H1 (cell line): ENCODE data around the gene GRP. TPM values are rescaled to one million over a fixed set of nuclear protein-coding genes. Genes with fewer than 3 reads are reported as not detected.

Source experiments
- CTCF ChIA-PET: fragments of 300-600 bp; sonication (Branson Sonifier 250); formaldehyde crosslinking; loops from one replicate; lab custom pipeline; 2021; ENCODE audit not compliant: partially characterized antibody; lab: Charles Lee
- POLR2A ChIA-PET: fragments of 300-600 bp; sonication (Branson Sonifier 250); formaldehyde crosslinking; loops from one replicate; lab custom pipeline; 2021; ENCODE audit warnings: inconsistent platforms; ENCODE audit not compliant: partially characterized antibody; lab: Charles Lee
- DNase-seq, 2 experiments: peaks; one replicate each; pipeline versions ENCODE4 v3.0.0 to v3.0.0-alpha.2; 2010 to 2022; ENCODE audit warnings: low spot score in 2 of 2, low read depth in 1 of 2, mixed read lengths in 1 of 2
- FAIRE-seq: peaks from 2 replicates; lab custom pipeline; 2011; peaks lifted over from hg19 to GRCh38; lab: Jason Lieb, UNC
- H2AFZ ChIP-seq: 2 replicates; pipeline ENCODE4 v1.8.1; 2012; ENCODE audit warnings: low read length, inconsistent platforms
- H2AK5ac ChIP-seq: 2 replicates; pipeline ENCODE4 v1.6.1; 2013; ENCODE audit warnings: low read depth, low read length
- H2BK120ac ChIP-seq: replicated peaks from 2 replicates; pipeline ENCODE3; 2013; ENCODE audit warnings: low read depth, low read length, inconsistent platforms
- H2BK12ac ChIP-seq: 2 replicates; pipeline ENCODE4 v1.6.1; 2013; ENCODE audit warnings: low read depth, low read length
- H2BK15ac ChIP-seq: 2 replicates; pipeline ENCODE4 v1.6.1; 2013; ENCODE audit warnings: low read length
- H2BK20ac ChIP-seq: 2 replicates; pipeline ENCODE4 v1.6.1; 2013; ENCODE audit warnings: low read length
- H2BK5ac ChIP-seq: 2 replicates; pipeline ENCODE4 v1.6.1; 2013; ENCODE audit warnings: low read depth, low read length
- H3K14ac ChIP-seq: 2 replicates; pipeline ENCODE4 v1.6.1; 2013; ENCODE audit warnings: inconsistent platforms; ENCODE audit not compliant: insufficient read length
- H3K18ac ChIP-seq: 2 replicates; pipeline ENCODE4 v1.6.1; 2013; ENCODE audit warnings: low read length; ENCODE audit errors: extremely low read depth
- H3K23ac ChIP-seq: 2 replicates; pipeline ENCODE4 v1.6.1; 2013; ENCODE audit warnings: inconsistent platforms; ENCODE audit not compliant: insufficient read length
- H3K23me2 ChIP-seq: 2 replicates; pipeline ENCODE4 v1.6.1; 2013; ENCODE audit warnings: low read depth, low read length
- H3K27ac ChIP-seq: 2 replicates; pipeline ENCODE4 v1.6.1; 2011; ENCODE audit warnings: low read depth, low read length, inconsistent platforms
- H3K27me3 ChIP-seq, 4 experiments: replicated peaks in 1 of 4; 1 replicate in 1 of 4; 2 replicates in 3 of 4; pipeline versions ENCODE4 v1.6.1 to v1.8.1; 2011 to 2013; ENCODE audit warnings: low read length in 3 of 4, mild to moderate bottlenecking in 3 of 4, inconsistent platforms in 2 of 4, mixed read lengths in 2 of 4, moderate library complexity in 1 of 4; ENCODE audit not compliant: control insufficient read depth in 3 of 4, insufficient read depth in 3 of 4; ENCODE audit errors: extremely low read depth in 1 of 4
- H3K36me3 ChIP-seq, 4 experiments: 2 replicates each; pipeline versions ENCODE4 v1.6.1 to v1.8.1; 2011 to 2013; ENCODE audit warnings: mild to moderate bottlenecking in 4 of 4, low read length in 3 of 4, moderate library complexity in 2 of 4, control low read depth in 1 of 4, inconsistent platforms in 1 of 4; ENCODE audit not compliant: insufficient read depth in 4 of 4, control insufficient read depth in 2 of 4
- H3K4ac ChIP-seq: replicated peaks from 2 replicates; pipeline ENCODE3; 2013; ENCODE audit warnings: low read length, low read depth, mixed read lengths, inconsistent platforms; ENCODE audit not compliant: insufficient read length
- H3K4me1 ChIP-seq, 4 experiments: replicated peaks in 1 of 4; 1 replicate in 1 of 4; 2 replicates in 3 of 4; pipeline versions ENCODE4 v1.6.1 to v1.8.1; 2011 to 2013; ENCODE audit warnings: low read length in 3 of 4, inconsistent platforms in 2 of 4, mixed read lengths in 1 of 4; ENCODE audit not compliant: insufficient read depth in 4 of 4, control insufficient read depth in 3 of 4
- H3K4me2 ChIP-seq, 2 experiments: 2 replicates each; pipeline versions ENCODE4 v1.6.1 to v1.8.1; 2011 to 2013; ENCODE audit warnings: low read depth in 2 of 2, low read length in 2 of 2, control low read depth in 1 of 2, inconsistent platforms in 1 of 2, mild to moderate bottlenecking in 1 of 2; ENCODE audit not compliant: insufficient read depth in 1 of 2
- H3K4me3 ChIP-seq, 4 experiments: fragments of 200-600, 300-600 bp in 1 of 4; sonication (generic), shearing (Covaris generic), sonication (Bioruptor Twin) in 1 of 4; 2 replicates each; pipeline versions ENCODE4 v1.5.1 to v1.8.1; 2011 to 2016; ENCODE audit warnings: low read length in 4 of 4, low read depth in 3 of 4, control low read depth in 2 of 4, inconsistent platforms in 2 of 4, mild to moderate bottlenecking in 2 of 4, mixed read lengths in 1 of 4, moderate library complexity in 1 of 4; ENCODE audit not compliant: insufficient read depth in 2 of 4; ENCODE audit errors: extremely low read depth in 1 of 4
- H3K56ac ChIP-seq: replicated peaks from 2 replicates; pipeline ENCODE3; 2013; ENCODE audit warnings: low read depth, mild to moderate bottlenecking, mixed read lengths, low read length, inconsistent platforms; ENCODE audit not compliant: insufficient read length
- H3K79me1 ChIP-seq: 2 replicates; pipeline ENCODE4 v1.6.1; 2013; ENCODE audit warnings: low read depth, low read length, control low read depth
- H3K79me2 ChIP-seq, 2 experiments: 2 replicates each; pipeline versions ENCODE4 v1.6.1 to v1.8.1; 2012 to 2013; ENCODE audit warnings: low read length in 2 of 2, mild to moderate bottlenecking in 2 of 2, inconsistent platforms in 1 of 2; ENCODE audit not compliant: insufficient read depth in 2 of 2, control insufficient read depth in 1 of 2
- H3K9ac ChIP-seq, 4 experiments: replicated peaks in 1 of 4; 1 replicate in 1 of 4; 2 replicates in 3 of 4; pipeline versions ENCODE4 v1.6.1 to v1.8.1; 2011 to 2013; ENCODE audit warnings: low read depth in 3 of 4, low read length in 3 of 4, control low read depth in 2 of 4, mild to moderate bottlenecking in 2 of 4, moderate library complexity in 2 of 4, inconsistent platforms in 1 of 4; ENCODE audit errors: extremely low read depth in 1 of 4
- H3K9me3 ChIP-seq, 2 experiments: 2 replicates each; pipeline versions ENCODE4 v1.6.1 to v1.8.1; 2012 to 2013; ENCODE audit warnings: mild to moderate bottlenecking in 2 of 2, moderate library complexity in 2 of 2, control low read depth in 1 of 2, inconsistent platforms in 1 of 2, low read depth in 1 of 2, low read length in 1 of 2, mixed read lengths in 1 of 2; ENCODE audit not compliant: insufficient read depth in 2 of 2
- H4K20me1 ChIP-seq, 2 experiments: replicated peaks in 1 of 2; 2 replicates each; pipeline versions ENCODE3 to v1.8.1; 2011 to 2013; ENCODE audit warnings: inconsistent platforms in 2 of 2, low read length in 2 of 2, mild to moderate bottlenecking in 1 of 2; ENCODE audit not compliant: insufficient read depth in 2 of 2, control insufficient read depth in 1 of 2
- H4K5ac ChIP-seq: 2 replicates; pipeline ENCODE4 v1.6.1; 2013; ENCODE audit warnings: low read length, low read depth, mixed read lengths, inconsistent platforms; ENCODE audit not compliant: insufficient read length
- H4K8ac ChIP-seq: 2 replicates; pipeline ENCODE4 v1.8.0; 2013; ENCODE audit warnings: mild to moderate bottlenecking, moderate library complexity, low read length, inconsistent platforms; ENCODE audit not compliant: insufficient read depth; ENCODE audit errors: extremely low read depth
- H4K91ac ChIP-seq: replicated peaks from 2 replicates; pipeline ENCODE3; 2013; ENCODE audit warnings: low read length, mixed read lengths, inconsistent platforms; ENCODE audit not compliant: insufficient read length
- BACH1 ChIP-seq: IDR thresholded peaks from 2 replicates; pipeline ENCODE4 v1.6.1; 2012; ENCODE audit warnings: low read length, improper control_type of control experiment
- KDM1A ChIP-seq: fragments of 200-600, 300-600 bp; sonication (generic); IDR thresholded peaks from 2 replicates; pipeline ENCODE4 v1.7.1; 2016; ENCODE audit warnings: mild to moderate bottlenecking, low read length, borderline replicate concordance
- NRF1 ChIP-seq: IDR thresholded peaks from 2 replicates; pipeline ENCODE4 v1.6.1; 2011; ENCODE audit warnings: mild to moderate bottlenecking, low read depth, low read length, improper control_type of control experiment
- RBBP5 ChIP-seq: IDR thresholded peaks from 2 replicates; pipeline ENCODE4 v1.7.1; 2012; ENCODE audit warnings: low read depth, mild to moderate bottlenecking, inconsistent platforms, low read length, moderate library complexity, borderline replicate concordance
- RFX5 ChIP-seq: IDR thresholded peaks from 2 replicates; pipeline ENCODE4 v1.6.1; 2011; ENCODE audit warnings: low read depth, low read length, improper control_type of control experiment, borderline replicate concordance
- TAF7 ChIP-seq: optimal IDR thresholded peaks from 2 replicates; pipeline ENCODE3; 2011; ENCODE audit warnings: low read depth, mild to moderate bottlenecking, inconsistent platforms, low read length, moderate library complexity, borderline replicate concordance
- TCF12 ChIP-seq: IDR thresholded peaks from 2 replicates; pipeline ENCODE4 v1.6.1; 2011; ENCODE audit warnings: low read depth, mild to moderate bottlenecking, low read length
- WGBS, 2 experiments: shearing (Covaris generic) in 1 of 2; methylation state at CpG; one replicate each; pipeline versions ENCODE4 v1.1.6 to v1.1.7; 2013 to 2015; ENCODE audit warnings: low lambda C conversion rate in 2 of 2, mixed read lengths in 2 of 2, inconsistent platforms in 1 of 2, low coverage in 1 of 2, missing lambda C conversion rate in 1 of 2; ENCODE audit not compliant: insufficient replicate concordance in 2 of 2, insufficient coverage in 1 of 2, insufficient read length in 1 of 2; ENCODE audit errors: extremely low coverage in 1 of 2, missing lambda C conversion rate in 1 of 2; 5-methylcytosine and 5-hydroxymethylcytosine counted together
- polyA plus RNA-seq, 7 experiments: library from polyadenylated mRNA; depleted of rRNA in 3 of 7; stranded (reverse) in 5 of 7; unstranded in 2 of 7; fragments of >200 nt in 5 of 7; fragments of 200-250 nt in 2 of 7; gene quantifications; 1 replicate in 5 of 7; 2 replicates in 1 of 7; 4 replicates in 1 of 7; pipeline versions ENCODE4 v1.2.1 to v1.2.3, GENCODE V29; 2011 to 2013; ENCODE audit warnings: missing spikeins in 2 of 7, mixed read lengths in 2 of 7
- total RNA-seq: library from RNA; stranded (reverse); fragmentation: NEBNext Ultra II Directional; extraction: Animal tissue kit (Norgen Biotek cat#: 25700); gene quantifications from 2 replicates; pipeline ENCODE4 v1.2.1, GENCODE V29; 2021

The GRP gene
- total and polyA plus RNA-seq, 2 of the 8 experiments (the other 6 are each of a cell fraction or from before 2014, with no cell fraction given), result not detected

DNA sequence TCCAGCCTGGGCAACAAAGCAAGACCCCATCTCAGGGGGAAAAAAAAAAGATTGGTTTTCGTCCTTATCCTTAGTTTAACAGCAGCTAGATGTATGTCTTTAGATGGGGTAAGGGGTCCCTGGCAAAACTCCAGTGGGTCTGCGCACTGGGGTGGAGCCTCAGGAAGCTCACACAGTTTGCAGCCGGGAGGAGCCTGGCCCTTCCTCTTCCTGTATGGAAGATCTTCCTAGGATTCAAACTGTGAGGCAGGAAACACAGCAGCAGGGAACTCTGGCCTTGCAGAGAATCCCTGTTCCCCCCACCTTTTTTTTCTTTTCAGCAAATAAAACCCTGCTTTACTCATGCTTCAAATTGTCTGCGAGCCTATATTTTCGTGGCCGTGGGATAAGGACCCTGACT is 12.5 kb upstream of the GRP start:
- Histone ChIP-seq H3K18ac (no peak overlapping the region), H3K27me3 (no peaks in the 10 kb centered on the region), H3K56ac (no peak overlapping the region), H3K4me2 (no peak overlapping the region), H3K4me3 (no peak overlapping the region), H4K20me1 (no peaks in the 10 kb centered on the region), H4K5ac (no peak overlapping the region), H2BK12ac (no peak overlapping the region), H2AK5ac (no peak overlapping the region), H2BK5ac (no peak overlapping the region), H3K36me3 (no peaks in the 10 kb centered on the region), H2BK20ac (no peak overlapping the region), H3K4me1 (no peaks in the 10 kb centered on the region; a peak in 1 of 7 replicates), H2AFZ (no peak overlapping the region), H3K23ac (no peak overlapping the region), H3K4ac (no peak overlapping the region), H2BK15ac (no peak overlapping the region), H3K27ac (no peak overlapping the region), H3K23me2 (no peaks in the 10 kb centered on the region; the same call in 1 of the 2 replicates), H4K8ac (no peak overlapping the region), H3K9ac (no peak overlapping the region), H3K79me1 (no peaks in the 10 kb centered on the region), H4K91ac (no peak overlapping the region), H3K79me2 (no peaks in the 10 kb centered on the region), H2BK120ac (no peak overlapping the region), H3K14ac (no peak overlapping the region), H3K9me3 (no peaks in the 10 kb centered on the region)
- 94% methylated on average over 5 of the region's 6 CpGs; no CpG with 5 or more reads in 1 of the 2 experiments for WGBS, 2 experiments
- DNase-seq (no peak), FAIRE-seq (no peak)
- POLR2A ChIA-PET, result interaction anchor here (1.1 kb wide), 1 partner anchor 452 kb away, joined by 3 read pairs; no protein-coding TSS in a partner anchor
- no peak for TF ChIP-seq RBBP5
- TF ChIP-seq TCF12, result no peak
- TF ChIP-seq TAF7, result no peak
- TF ChIP-seq RFX5, result no peak
- no peak for TF ChIP-seq KDM1A
- no peak for TF ChIP-seq NRF1
- TF ChIP-seq BACH1, result no peak
- CTCF ChIA-PET, result interaction anchor here (0.7 to 0.9 kb wide), 2 partner anchors 11 to 1026 kb away, joined by 3 to 4 read pairs; no protein-coding TSS in a partner anchor
